GM12878 (cell line): ENCODE results near the gene GATA2. TPM values are rescaled to one million over a fixed set of nuclear protein-coding genes. Genes with fewer than 3 reads are reported as not detected.

Experiments
- ATAC-seq: fragments of 200-7000 bp; cut with Tn5 transposase; 3 replicates; pipeline ENCODE4 v1.9.1; 2020; ENCODE audit warnings: mild to moderate bottlenecking, moderate library complexity
- BruUV-seq: library from RNA; stranded (reverse); fragments of 400-500 nt; replicated peaks from 2 replicates; lab custom pipeline; 2021; lab: Mats Ljungman, UMichigan
- CTCF ChIA-PET: fragments of 300-600 bp; sonication (Branson Sonifier 250); formaldehyde crosslinking; extraction: SDS; loops from one replicate; lab custom pipeline; 2021; ENCODE audit warnings: inconsistent platforms; lab: Yijun Ruan, JAX
- POLR2A ChIA-PET: fragments of 350-600 bp; formaldehyde crosslinking; extraction: SDS; loops from one replicate; lab custom pipeline; 2021; ENCODE audit warnings: inconsistent platforms; lab: Charles Lee
- RAD21 ChIA-PET: fragments of 300-600 bp; sonication (Branson Sonifier 250); formaldehyde crosslinking; loops from one replicate; lab custom pipeline; 2023; ENCODE audit warnings: antibody characterized with exemption; ENCODE audit not compliant: unreplicated experiment; lab: Charles Lee
- SMC1A ChIA-PET: fragments of 300-600 bp; sonication (Branson Sonifier 250); formaldehyde crosslinking; loops from one replicate; lab custom pipeline; 2023; ENCODE audit not compliant: unreplicated experiment, uncharacterized antibody; lab: Charles Lee
- DNase-seq: peaks from one replicate; pipeline ENCODE4 v3.0.0-alpha.2; 2011; ENCODE audit warnings: low read depth, low spot score
- FAIRE-seq: peaks from 3 replicates; lab custom pipeline; 2011; peaks lifted over from hg19 to GRCh38; lab: Jason Lieb, UNC
- H2AFZ ChIP-seq: 2 replicates; pipeline ENCODE4 v1.6.0; 2011; ENCODE audit warnings: low read depth, low read length, control low read depth; ENCODE audit not compliant: control insufficient read depth
- H3K27ac ChIP-seq: 2 replicates; pipeline ENCODE4 v1.5.1; 2011; ENCODE audit warnings: control low read depth; ENCODE audit not compliant: control insufficient read depth, insufficient read depth
- H3K27me3 ChIP-seq, 2 experiments: replicated peaks in 1 of 2; 2 replicates each; pipeline versions ENCODE4 v1.6.0 to v1.6.1; 2011; ENCODE audit warnings: low read length in 1 of 2; ENCODE audit not compliant: control insufficient read depth in 2 of 2, insufficient read depth in 2 of 2
- H3K36me3 ChIP-seq, 2 experiments: 2 replicates each; pipeline ENCODE4 v1.5.1; 2011; ENCODE audit warnings: low read length in 1 of 2; ENCODE audit not compliant: control insufficient read depth in 2 of 2, insufficient read depth in 2 of 2
- H3K4me1 ChIP-seq: 2 replicates; pipeline ENCODE4 v1.6.1; 2011; ENCODE audit warnings: mild to moderate bottlenecking, low read length, moderate library complexity, mixed read lengths; ENCODE audit not compliant: control insufficient read depth, insufficient read depth
- H3K4me2 ChIP-seq: 2 replicates; pipeline ENCODE4 v1.6.0; 2011; ENCODE audit warnings: control low read depth; ENCODE audit not compliant: control insufficient read depth, insufficient read depth
- H3K4me3 ChIP-seq: fragments of 200-600 bp; sonication (generic); 2 replicates; pipeline ENCODE4 v1.5.1; 2016
- H3K79me2 ChIP-seq: 2 replicates; pipeline ENCODE4 v1.6.0; 2011; ENCODE audit warnings: low read length; ENCODE audit not compliant: control insufficient read depth, insufficient read depth
- H3K9ac ChIP-seq: 2 replicates; pipeline ENCODE4 v1.8.0; 2011; ENCODE audit warnings: low read length, control low read depth, mixed read lengths; ENCODE audit not compliant: control insufficient read depth, insufficient read depth
- H3K9me3 ChIP-seq: replicated peaks from 3 replicates; pipeline ENCODE4 v1.5.1; 2011; ENCODE audit warnings: mild to moderate bottlenecking, low read length; ENCODE audit not compliant: control insufficient read depth, insufficient read depth
- H4K20me1 ChIP-seq: 2 replicates; pipeline ENCODE4 v1.6.0; 2011; ENCODE audit not compliant: control insufficient read depth, insufficient read depth
- CBX5 ChIP-seq: sonication (generic); IDR thresholded peaks from 2 replicates; pipeline ENCODE4 v1.6.1; 2016; ENCODE audit warnings: low read depth, moderate library complexity, mild to moderate bottlenecking, inconsistent platforms
- DPF2 ChIP-seq: fragments of 450-650 bp; IDR thresholded peaks from 2 replicates; pipeline ENCODE4 v1.6.1; 2017; ENCODE audit warnings: mild to moderate bottlenecking
- NFIC ChIP-seq: IDR thresholded peaks from 2 replicates; pipeline ENCODE4 v1.6.1; 2012; ENCODE audit warnings: low read depth, mild to moderate bottlenecking, inconsistent platforms, low read length, moderate library complexity
- PRDM15 ChIP-seq: fragments of 450-650 bp; formaldehyde crosslinking; IDR thresholded peaks from 2 replicates; pipeline ENCODE4 v1.4.0; 2020; ENCODE audit warnings: mild to moderate bottlenecking, moderate library complexity
- RB1 ChIP-seq: fragments of 450-650 bp; formaldehyde crosslinking; IDR thresholded peaks from 2 replicates; pipeline ENCODE4 v1.6.1; 2017; ENCODE audit warnings: mild to moderate bottlenecking, borderline replicate concordance
- RBBP5 ChIP-seq: fragments of 200-600 bp; sonication (generic); conservative IDR thresholded peaks from 2 replicates; pipeline ENCODE4 v1.6.1; 2016
- SREBF2 ChIP-seq: IDR thresholded peaks from 2 replicates; pipeline ENCODE4 v1.6.1; 2012; ENCODE audit warnings: mild to moderate bottlenecking, low read length
- SRF ChIP-seq, 2 experiments: IDR thresholded peaks; 2 replicates each; pipeline ENCODE4 v1.6.1; 2011; ENCODE audit warnings: low read depth in 2 of 2, low read length in 2 of 2, mild to moderate bottlenecking in 1 of 2, moderate library complexity in 1 of 2
- STAT3 ChIP-seq: IDR thresholded peaks from 2 replicates; pipeline ENCODE4 v1.6.1; 2011; ENCODE audit warnings: low read depth, low read length, improper control_type of control experiment
- WGBS: methylation state at CpG from one replicate; pipeline ENCODE4 v1.1.6; 2016; ENCODE audit warnings: low lambda C conversion rate; ENCODE audit not compliant: insufficient replicate concordance, insufficient coverage; ENCODE audit errors: missing lambda C conversion rate; 5-methylcytosine and 5-hydroxymethylcytosine counted together
- in situ Hi-C: fragments of 300-500 bp; cut with MboI; formaldehyde crosslinking; loops from 9 replicates; pipeline ENCODE4 v1.14.3; 2018; ENCODE audit warnings: mixed read lengths
- intact Hi-C: fragments of 100-400 bp; cut with micrococcal nuclease; formaldehyde crosslinking; loops from one replicate; pipeline ENCODE4 v1.14.2; 2022; ENCODE audit not compliant: unreplicated experiment
- polyA plus RNA-seq, 11 experiments: library from polyadenylated mRNA; depleted of rRNA in 4 of 11; unstranded in 6 of 11; stranded (reverse) in 5 of 11; fragments of >200 nt; fragmentation: Nextera tagmentation in 4 of 11; fragmentation: Illumina TruSeq in 1 of 11; extraction: Ambion mirVana in 4 of 11; extraction: Trizol in 1 of 11; gene quantifications; 1 replicate in 1 of 11; 2 replicates in 10 of 11; pipeline versions ENCODE4 v1.2.1 to v1.2.3, GENCODE V29; 2011 to 2016; ENCODE audit warnings: inconsistent platforms in 2 of 11, missing spikeins in 2 of 11, low read depth in 1 of 11
- total RNA-seq, 4 experiments: library from RNA; depleted of rRNA in 3 of 4; stranded (reverse); fragments of >200 nt in 3 of 4; fragmentation: Illumina TruSeq in 1 of 4; extraction: Trizol in 1 of 4; gene quantifications; 2 replicates each; pipeline versions ENCODE4 v1.2.1 to v1.2.3, GENCODE V29; 2013 to 2021

GATA2 gene
- total and polyA plus RNA-seq, 10 of the 15 experiments (the other 5 are each of a cell fraction or from before 2014, with no cell fraction given): 0.56 TPM; not detected in 9

DNA sequence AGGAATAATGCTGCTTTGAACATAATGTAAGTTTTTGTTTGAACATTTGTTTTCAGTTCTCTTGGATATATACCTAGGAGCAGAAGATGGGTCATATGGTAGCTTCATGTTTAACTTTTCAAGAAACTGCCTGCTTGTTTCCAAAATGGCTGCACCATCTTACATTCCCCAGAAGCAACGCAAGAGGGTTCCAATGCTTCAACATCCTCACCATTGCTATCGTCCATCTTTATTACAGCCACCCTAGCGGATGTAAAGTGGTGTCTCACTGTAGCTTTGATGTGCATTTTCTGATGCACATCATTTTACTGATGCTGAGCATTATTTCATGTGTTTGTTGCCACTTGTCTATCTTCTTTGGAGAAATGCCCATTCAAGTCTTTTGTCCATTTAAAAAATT, 46.4 kb upstream of the GATA2 start:
- 37% methylated on average over 3 of the region's 3 CpGs for WGBS
- no peak overlapping the region for H3K4me2 ChIP-seq
- H3K9me3 ChIP-seq: no peaks in the 10 kb centered on the region; the same call in 2 of the 3 replicates
- peaks cover 0 to 3% of the 10 kb centered on the region in 2 experiments; a peak in 1 of 4 replicates for H3K27me3 ChIP-seq
- H3K9ac ChIP-seq: no peak overlapping the region
- FAIRE-seq (no peak), DNase-seq (no peak)
- ChIA-PET SMC1A (no interaction called here), CTCF (interaction anchor here (0.9 kb wide), 1 partner anchor 250 kb away, joined by 3 read pairs; no protein-coding TSS in a partner anchor)
- no peaks in the 10 kb centered on the region for H3K79me2 ChIP-seq
- no peak overlapping the region for H2AFZ ChIP-seq
- H4K20me1 ChIP-seq: no peaks in the 10 kb centered on the region
- no peak overlapping the region for H3K27ac ChIP-seq
- no peak overlapping the region for H3K4me3 ChIP-seq
- TF ChIP-seq RB1 (no peak), STAT3 (no peak), NFIC (no peak), PRDM15 (CRISPR knock-in tag) (no peak), DPF2 (no peak), CBX5 (no peak), SRF (IDR thresholded peaks at IDR 0.05; ENCODE audit: low read depth in 2 of 2, low read length in 2 of 2) (no peak), SREBF2 (no peak), RBBP5 (no peak)
- TF ChIP-seq, all 136 proteins: peak for 0
- Histone ChIP-seq H3K4me1 (no peaks in the 10 kb centered on the region), H3K36me3 (no peaks in the 10 kb centered on the region)
- in situ Hi-C loops (no loop called here), intact Hi-C loops (no loop called here)
- ChIA-PET RAD21 (interaction anchor here (0.7 kb wide), 1 partner anchor 65 kb away, joined by 3 read pairs; no protein-coding TSS in a partner anchor), POLR2A (no interaction called here)
- no peak for ATAC-seq
- no TSS peak for BruUV-seq
